Endothelial cell of umbilical vein (primary cell): ENCODE measurements around the gene BDH1. TPM values are rescaled to one million over a fixed set of nuclear protein-coding genes. Genes with fewer than 3 reads are reported as not detected.

Experiments used
- BruUV-seq: library from RNA; stranded (reverse); fragments of 400-500 nt; replicated peaks from 2 replicates; lab custom pipeline; 2021; lab: Mats Ljungman, UMichigan
- CTCF ChIA-PET: fragments of 300-600, 350-600 bp; sonication (Branson Sonifier 250); formaldehyde crosslinking; loops from one replicate; lab custom pipeline; 2021; ENCODE audit warnings: antibody characterized with exemption, inconsistent platforms; lab: Charles Lee
- POLR2A ChIA-PET: fragments of 300-600, 350-600 bp; sonication (Branson Sonifier 250); formaldehyde crosslinking; loops from one replicate; lab custom pipeline; 2021; ENCODE audit warnings: antibody characterized with exemption, inconsistent platforms; lab: Charles Lee
- DNase-seq: peaks from one replicate; pipeline ENCODE4 v3.0.0-alpha.2; 2011; ENCODE audit warnings: low read depth, low spot score
- FAIRE-seq: peaks from 2 replicates; lab custom pipeline; 2011; peaks lifted over from hg19 to GRCh38; lab: Jason Lieb, UNC
- H2AFZ ChIP-seq: 2 replicates; pipeline ENCODE4 v1.6.0; 2012; ENCODE audit warnings: low read depth, low read length, control low read depth, inconsistent platforms
- H3K27ac ChIP-seq: 2 replicates; pipeline ENCODE4 v1.5.1; 2011; ENCODE audit warnings: low read depth, mild to moderate bottlenecking, control low read depth, low read length, moderate library complexity; ENCODE audit not compliant: insufficient read depth
- H3K27me3 ChIP-seq, 2 experiments: 2 replicates each; pipeline versions ENCODE4 v1.6.0 to v1.6.1; 2011; ENCODE audit warnings: low read length in 2 of 2, mixed read lengths in 1 of 2; ENCODE audit not compliant: control insufficient read depth in 2 of 2, insufficient read depth in 2 of 2
- H3K36me3 ChIP-seq, 2 experiments: 2 replicates in 1 of 2; 3 replicates in 1 of 2; pipeline ENCODE4 v1.5.1; 2011; ENCODE audit warnings: low read length in 2 of 2, mild to moderate bottlenecking in 1 of 2, moderate library complexity in 1 of 2; ENCODE audit not compliant: control insufficient read depth in 2 of 2, insufficient read depth in 2 of 2; ENCODE audit errors: extremely low read depth in 1 of 2
- H3K4me1 ChIP-seq: 3 replicates; pipeline ENCODE4 v1.5.1; 2011; ENCODE audit warnings: mild to moderate bottlenecking, low read length; ENCODE audit not compliant: control insufficient read depth, insufficient read depth; ENCODE audit errors: extremely low read depth
- H3K4me2 ChIP-seq: 2 replicates; pipeline ENCODE4 v1.6.1; 2011; ENCODE audit warnings: low read length, control low read depth, mixed read lengths; ENCODE audit not compliant: insufficient read depth
- H3K4me3 ChIP-seq, 3 experiments: fragments of 200-600 bp in 1 of 3; sonication (generic), shearing (Covaris generic) in 1 of 3; replicated peaks in 1 of 3; 2 replicates each; pipeline ENCODE4 v1.5.1; 2011 to 2016; ENCODE audit warnings: control low read depth in 3 of 3, low read length in 3 of 3, mild to moderate bottlenecking in 2 of 3, inconsistent platforms in 1 of 3, low read depth in 1 of 3, moderate library complexity in 1 of 3; ENCODE audit not compliant: insufficient read depth in 1 of 3
- H3K79me2 ChIP-seq: 2 replicates; pipeline ENCODE4 v1.6.0; 2012; ENCODE audit warnings: low read length, inconsistent platforms; ENCODE audit not compliant: control insufficient read depth, insufficient read depth
- H3K9ac ChIP-seq: replicated peaks from 2 replicates; pipeline ENCODE3; 2011; ENCODE audit warnings: low read length, control low read depth; ENCODE audit not compliant: insufficient read depth; ENCODE audit errors: extremely low read depth
- H3K9me1 ChIP-seq: replicated peaks from 3 replicates; pipeline ENCODE4 v1.6.0; 2011; ENCODE audit warnings: mild to moderate bottlenecking, low read length; ENCODE audit not compliant: control insufficient read depth, insufficient read depth; ENCODE audit errors: extremely low read depth
- H3K9me3 ChIP-seq: replicated peaks from 2 replicates; pipeline ENCODE4 v1.5.1; 2012; ENCODE audit warnings: low read length, inconsistent platforms; ENCODE audit not compliant: control insufficient read depth, insufficient read depth
- H4K20me1 ChIP-seq: replicated peaks from 2 replicates; pipeline ENCODE3; 2011; ENCODE audit warnings: mild to moderate bottlenecking, low read length; ENCODE audit not compliant: control insufficient read depth, insufficient read depth; ENCODE audit errors: extremely low read depth
- EZH2 ChIP-seq: IDR thresholded peaks from 2 replicates; pipeline ENCODE4 v1.6.1; 2012; ENCODE audit warnings: borderline replicate concordance, low read depth, mild to moderate bottlenecking, moderate library complexity, low read length, inconsistent platforms; ENCODE audit not compliant: severe bottlenecking
- FOS ChIP-seq: IDR thresholded peaks from 2 replicates; pipeline ENCODE4 v1.6.1; 2011; ENCODE audit warnings: mild to moderate bottlenecking, low read length, moderate library complexity, borderline replicate concordance; ENCODE audit not compliant: insufficient read depth
- GATA2 ChIP-seq: IDR thresholded peaks from 2 replicates; pipeline ENCODE4 v1.7.0; 2011; ENCODE audit warnings: low read depth, mild to moderate bottlenecking, moderate library complexity, mixed read lengths, low read length; ENCODE audit not compliant: insufficient read length, insufficient read depth
- JUN ChIP-seq: IDR thresholded peaks from 2 replicates; pipeline ENCODE4 v1.6.1; 2011; ENCODE audit warnings: borderline replicate concordance, low read depth; ENCODE audit not compliant: insufficient read length, insufficient read depth
- MYC ChIP-seq: IDR thresholded peaks from one replicate; pipeline ENCODE4 v1.6.1; 2011; ENCODE audit warnings: mild to moderate bottlenecking, low read depth, low read length
- POLR2A ChIP-seq: IDR thresholded peaks from 2 replicates; pipeline ENCODE4 v1.6.1; 2012; ENCODE audit warnings: low read depth, mild to moderate bottlenecking, control low read depth, low read length
- dilution Hi-C: fragments of 300-500 bp; cut with MboI; formaldehyde crosslinking; loops from one replicate; pipeline ENCODE4 v1.15.0; 2019; ENCODE audit warnings: low sequenced_read_pairs; ENCODE audit not compliant: extremely low pct_ligation_motif_present
- intact Hi-C: fragments of 100-400 bp; cut with micrococcal nuclease; formaldehyde crosslinking; loops from one replicate; pipeline ENCODE4 v1.10.0; 2022
- polyA plus RNA-seq, 4 experiments: library from polyadenylated mRNA; depleted of rRNA in 3 of 4; stranded (reverse) in 3 of 4; unstranded in 1 of 4; fragments of >200 nt; gene quantifications; 2 replicates each; pipeline versions ENCODE4 v1.2.1 to v1.2.3, GENCODE V29; 2011 to 2012; ENCODE audit warnings: missing spikeins in 1 of 4
- total RNA-seq: library from RNA; stranded (reverse); gene quantifications from 2 replicates; pipeline ENCODE4 v1.2.3, GENCODE V29; 2021
- TF ChIP-seq, protein P1 (sequence below): IDR thresholded peaks from 2 replicates; pipeline ENCODE4 v1.6.1; 2011; ENCODE audit not compliant: insufficient read depth, insufficient read length
- TF ChIP-seq, protein P2 (sequence below), 2 donors: IDR thresholded peaks; 1 replicate in 1 of 2; 2 replicates in 1 of 2; pipeline ENCODE4 v1.5.1; 2011; ENCODE audit warnings: low read length in 2 of 2, mild to moderate bottlenecking in 2 of 2, moderate library complexity in 2 of 2, control low read depth in 1 of 2, inconsistent platforms in 1 of 2, low read depth in 1 of 2; ENCODE audit not compliant: insufficient read depth in 1 of 2; ENCODE audit errors: extremely low read depth in 1 of 2

The BDH1 gene
- total and polyA plus RNA-seq, 2 donors (not counting 3 experiments of a cell fraction or from before 2014, with no cell fraction given): 6.9 to 12.2 TPM

GRCh38 chr3:197495999-197496745 lies 59.6 kb downstream of the BDH1 start:
- no peak for DNase-seq
- H3K4me1 ChIP-seq: no peaks in the 10 kb centered on the region
- no peaks in the 10 kb centered on the region for H3K9me3 ChIP-seq
- no peak overlapping the region for H2AFZ ChIP-seq
- ChIA-PET CTCF (no interaction called here), POLR2A (no interaction called here)
- H4K20me1 ChIP-seq: no peaks in the 10 kb centered on the region
- H3K27me3 ChIP-seq: no peaks in the 10 kb centered on the region
- H3K79me2 ChIP-seq: no peaks in the 10 kb centered on the region
- no peak overlapping the region for H3K4me2 ChIP-seq
- H3K36me3 ChIP-seq: no peaks in the 10 kb centered on the region
- dilution Hi-C loops: no loop called here
- TF ChIP-seq FOS: no peak
- TF ChIP-seq GATA2: no peak
- no peak for TF ChIP-seq JUN
- TF ChIP-seq POLR2A: no peak
- TF ChIP-seq, protein P1, sequence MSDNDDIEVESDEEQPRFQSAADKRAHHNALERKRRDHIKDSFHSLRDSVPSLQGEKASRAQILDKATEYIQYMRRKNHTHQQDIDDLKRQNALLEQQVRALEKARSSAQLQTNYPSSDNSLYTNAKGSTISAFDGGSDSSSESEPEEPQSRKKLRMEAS: no peak
- no peak for TF ChIP-seq EZH2
- TF ChIP-seq, protein P2, sequence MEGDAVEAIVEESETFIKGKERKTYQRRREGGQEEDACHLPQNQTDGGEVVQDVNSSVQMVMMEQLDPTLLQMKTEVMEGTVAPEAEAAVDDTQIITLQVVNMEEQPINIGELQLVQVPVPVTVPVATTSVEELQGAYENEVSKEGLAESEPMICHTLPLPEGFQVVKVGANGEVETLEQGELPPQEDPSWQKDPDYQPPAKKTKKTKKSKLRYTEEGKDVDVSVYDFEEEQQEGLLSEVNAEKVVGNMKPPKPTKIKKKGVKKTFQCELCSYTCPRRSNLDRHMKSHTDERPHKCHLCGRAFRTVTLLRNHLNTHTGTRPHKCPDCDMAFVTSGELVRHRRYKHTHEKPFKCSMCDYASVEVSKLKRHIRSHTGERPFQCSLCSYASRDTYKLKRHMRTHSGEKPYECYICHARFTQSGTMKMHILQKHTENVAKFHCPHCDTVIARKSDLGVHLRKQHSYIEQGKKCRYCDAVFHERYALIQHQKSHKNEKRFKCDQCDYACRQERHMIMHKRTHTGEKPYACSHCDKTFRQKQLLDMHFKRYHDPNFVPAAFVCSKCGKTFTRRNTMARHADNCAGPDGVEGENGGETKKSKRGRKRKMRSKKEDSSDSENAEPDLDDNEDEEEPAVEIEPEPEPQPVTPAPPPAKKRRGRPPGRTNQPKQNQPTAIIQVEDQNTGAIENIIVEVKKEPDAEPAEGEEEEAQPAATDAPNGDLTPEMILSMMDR (IDR thresholded peaks at IDR 0.05; ENCODE audit: extremely low read depth in 1 of 2, insufficient read depth in 1 of 2, low read depth in 1 of 2, low read length in 2 of 2): no peak
- TF ChIP-seq MYC: no peak
- H3K4me3 ChIP-seq: no peak overlapping the region
- intact Hi-C loops: no loop called here
- no peak overlapping the region for H3K9ac ChIP-seq
- H3K27ac ChIP-seq: no peak overlapping the region
- BruUV-seq: no TSS peak
- no peak for FAIRE-seq
- no peaks in the 10 kb centered on the region for H3K9me1 ChIP-seq
